K562 (cell line): ENCODE results near the gene PPM1G. TPM values are rescaled to one million over a fixed set of nuclear protein-coding genes. Genes with fewer than 3 reads are reported as not detected.
A peak's percentile ranks its signal among the peaks of the same experiment; 100 is the strongest.

Source experiments
- ESRRA ChIP-seq: fragments of 450-650 bp; IDR thresholded peaks from 2 replicates; pipeline ENCODE4 v1.6.1; 2014; ENCODE audit warnings: low read depth, mild to moderate bottlenecking, moderate library complexity, borderline replicate concordance
- GTF2A2 ChIP-seq: IDR thresholded peaks from 2 replicates; pipeline ENCODE4 v1.6.1; 2016; ENCODE audit warnings: mild to moderate bottlenecking, missing genetic modification characterization, missing compliant biosample characterization
- HDAC3 ChIP-seq: fragments of 450-650 bp; IDR thresholded peaks from 2 replicates; pipeline ENCODE4 v1.6.1; 2018; ENCODE audit warnings: borderline replicate concordance, mild to moderate bottlenecking, moderate library complexity; ENCODE audit not compliant: partially characterized antibody
- MCM7 ChIP-seq, 2 experiments: fragments of 450-650 bp; IDR thresholded peaks; 2 replicates each; pipeline ENCODE4 v1.6.1; 2016 to 2018
- MEF2D ChIP-seq: conservative IDR thresholded peaks from 2 replicates; pipeline ENCODE4 v1.6.1; 2016; ENCODE audit warnings: low read depth, missing genetic modification characterization, missing compliant biosample characterization
- NRF1 ChIP-seq, 2 experiments: fragments of 450-650 bp; IDR thresholded peaks in 1 of 2; conservative IDR thresholded peaks in 1 of 2; 2 replicates each; pipeline ENCODE4 v1.6.1; 2014; ENCODE audit warnings: mild to moderate bottlenecking in 2 of 2
- POLR2B ChIP-seq: fragments of 450-650 bp; IDR thresholded peaks from 2 replicates; pipeline ENCODE4 v1.6.1; 2018; ENCODE audit warnings: low read depth; ENCODE audit not compliant: partially characterized antibody
- POLR2H ChIP-seq: IDR thresholded peaks from 2 replicates; pipeline ENCODE4 v1.6.1; 2016; ENCODE audit warnings: missing genetic modification characterization, low read depth, mild to moderate bottlenecking, control low read depth, missing compliant biosample characterization, moderate library complexity
- TCF7L2 ChIP-seq: fragments of 150-350 bp; IDR thresholded peaks from 2 replicates; pipeline ENCODE4 v1.6.1; 2016; ENCODE audit warnings: low read depth, mild to moderate bottlenecking, low read length, moderate library complexity
- ZNF644 ChIP-seq: fragments of 200-800 bp; sonication (Bioruptor generic); IDR thresholded peaks from 2 replicates; pipeline ENCODE4 v1.6.1; 2016; ENCODE audit warnings: low read depth, missing genetic modification characterization, missing compliant biosample characterization
- ZNF695 ChIP-seq: fragments of 450-650 bp; formaldehyde crosslinking; IDR thresholded peaks from 2 replicates; pipeline ENCODE4 v1.4.0; 2020; ENCODE audit warnings: mild to moderate bottlenecking, moderate library complexity
- ZNF76 ChIP-seq: fragments of 250-450 bp; sonication (Bioruptor Pico); IDR thresholded peaks from 2 replicates; pipeline ENCODE4 v1.4.0; 2020; ENCODE audit warnings: mild to moderate bottlenecking, moderate library complexity, borderline replicate concordance
- ZNF785 ChIP-seq: fragments of 250-450 bp; sonication (Bioruptor Pico); IDR thresholded peaks from 2 replicates; pipeline ENCODE4 v1.4.0; 2020; ENCODE audit warnings: mild to moderate bottlenecking
- polyA plus RNA-seq, 8 experiments: library from polyadenylated mRNA; depleted of rRNA in 4 of 8; stranded (reverse) in 5 of 8; unstranded in 3 of 8; fragments of >200 nt; fragmentation: Nextera tagmentation in 2 of 8; fragmentation: Illumina TruSeq in 1 of 8; extraction: Ambion mirVana in 2 of 8; extraction: Trizol in 1 of 8; gene quantifications; 2 replicates each; pipeline versions ENCODE4 v1.2.1 to v1.2.3, GENCODE V29; 2011 to 2014; ENCODE audit warnings: inconsistent platforms in 1 of 8, missing spikeins in 1 of 8
- total RNA-seq, 7 experiments: library from RNA; depleted of rRNA in 6 of 7; stranded (reverse); fragments of >200 nt in 6 of 7; fragmentation: Illumina TruSeq in 2 of 7; extraction: Trizol in 2 of 7; gene quantifications; 2 replicates each; pipeline versions ENCODE4 v1.2.1 to v1.2.3, GENCODE V29; 2011 to 2021; ENCODE audit warnings: low replicate concordance in 1 of 7
- TF ChIP-seq, protein P1 (sequence below): fragments of 450-650 bp; IDR thresholded peaks from 2 replicates; pipeline ENCODE4 v1.7.0; 2016; ENCODE audit warnings: borderline replicate concordance
- TF ChIP-seq, protein P2 (sequence below): fragments of 450-650 bp; IDR thresholded peaks from 2 replicates; pipeline ENCODE4 v1.6.1; 2018; ENCODE audit not compliant: partially characterized antibody
- TF ChIP-seq, protein P3 (sequence below): fragments of 250-450 bp; sonication (Bioruptor Pico); IDR thresholded peaks from 2 replicates; pipeline ENCODE4 v1.4.0; 2020

The PPM1G gene
- total and polyA plus RNA-seq, 9 of the 15 experiments (the other 6 are each of a cell fraction or from before 2014, with no cell fraction given) = 61.7 to 230 (median 153) TPM

DNA sequence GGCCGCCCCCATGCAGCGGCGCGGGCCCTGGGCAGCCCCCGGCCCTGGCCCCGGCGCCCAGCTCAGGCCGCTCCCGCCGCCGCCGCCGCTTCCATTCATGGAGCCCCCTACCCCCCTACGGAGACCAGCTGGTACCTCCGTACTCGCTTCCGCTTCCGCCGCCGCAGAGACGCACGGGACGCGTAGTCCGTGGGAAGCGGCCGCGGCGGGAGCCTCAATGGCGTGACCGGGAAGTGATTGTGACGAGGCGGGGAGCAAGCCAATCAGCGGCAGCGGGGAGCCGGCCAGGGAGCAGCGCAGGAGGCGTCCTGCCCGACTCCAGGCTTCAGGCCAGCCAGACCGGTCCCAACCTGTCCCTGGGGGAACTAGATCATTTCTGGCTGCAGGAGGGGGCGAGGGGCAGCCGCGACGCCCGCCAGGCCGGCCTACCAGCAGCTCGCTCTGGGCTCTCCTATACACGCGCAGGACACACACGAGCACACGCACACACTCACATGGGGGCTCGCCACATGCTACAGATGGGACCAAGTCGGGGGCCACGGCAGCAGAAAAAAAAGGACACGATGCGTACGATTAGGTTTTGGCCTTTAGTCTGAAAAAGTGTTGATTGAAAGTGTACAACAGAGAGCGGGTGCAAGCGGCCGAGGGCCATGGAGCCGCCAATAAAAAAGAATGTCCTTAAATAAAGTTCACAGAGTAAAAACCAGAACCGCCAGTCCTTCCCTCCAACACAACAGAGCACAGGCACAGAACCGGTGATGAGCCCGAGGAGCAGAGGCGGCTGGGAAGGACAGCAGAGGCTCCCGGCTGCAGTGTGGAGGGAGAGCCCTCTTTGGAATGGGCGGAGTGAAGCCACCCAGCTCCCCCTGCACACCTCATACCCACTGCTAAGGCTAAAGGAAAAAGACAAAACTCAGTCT, 28.5 kb downstream of the PPM1G start, which contains the start of gene ZNF513 (continued):
- TF ChIP-seq, protein P1, sequence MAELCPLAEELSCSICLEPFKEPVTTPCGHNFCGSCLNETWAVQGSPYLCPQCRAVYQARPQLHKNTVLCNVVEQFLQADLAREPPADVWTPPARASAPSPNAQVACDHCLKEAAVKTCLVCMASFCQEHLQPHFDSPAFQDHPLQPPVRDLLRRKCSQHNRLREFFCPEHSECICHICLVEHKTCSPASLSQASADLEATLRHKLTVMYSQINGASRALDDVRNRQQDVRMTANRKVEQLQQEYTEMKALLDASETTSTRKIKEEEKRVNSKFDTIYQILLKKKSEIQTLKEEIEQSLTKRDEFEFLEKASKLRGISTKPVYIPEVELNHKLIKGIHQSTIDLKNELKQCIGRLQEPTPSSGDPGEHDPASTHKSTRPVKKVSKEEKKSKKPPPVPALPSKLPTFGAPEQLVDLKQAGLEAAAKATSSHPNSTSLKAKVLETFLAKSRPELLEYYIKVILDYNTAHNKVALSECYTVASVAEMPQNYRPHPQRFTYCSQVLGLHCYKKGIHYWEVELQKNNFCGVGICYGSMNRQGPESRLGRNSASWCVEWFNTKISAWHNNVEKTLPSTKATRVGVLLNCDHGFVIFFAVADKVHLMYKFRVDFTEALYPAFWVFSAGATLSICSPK = no peak
- no peak for TF ChIP-seq HDAC3
- peak; percentile 82 for TF ChIP-seq POLR2H (tag)
- TF ChIP-seq ZNF644 (tag) = no peak
- TF ChIP-seq GTF2A2 (tag) = no peak
- TF ChIP-seq ESRRA = no peak
- TF ChIP-seq MEF2D (tag) = no peak
- no peak for TF ChIP-seq MCM7 (IDR thresholded peaks at IDR 0.05)
- TF ChIP-seq, protein P2, sequence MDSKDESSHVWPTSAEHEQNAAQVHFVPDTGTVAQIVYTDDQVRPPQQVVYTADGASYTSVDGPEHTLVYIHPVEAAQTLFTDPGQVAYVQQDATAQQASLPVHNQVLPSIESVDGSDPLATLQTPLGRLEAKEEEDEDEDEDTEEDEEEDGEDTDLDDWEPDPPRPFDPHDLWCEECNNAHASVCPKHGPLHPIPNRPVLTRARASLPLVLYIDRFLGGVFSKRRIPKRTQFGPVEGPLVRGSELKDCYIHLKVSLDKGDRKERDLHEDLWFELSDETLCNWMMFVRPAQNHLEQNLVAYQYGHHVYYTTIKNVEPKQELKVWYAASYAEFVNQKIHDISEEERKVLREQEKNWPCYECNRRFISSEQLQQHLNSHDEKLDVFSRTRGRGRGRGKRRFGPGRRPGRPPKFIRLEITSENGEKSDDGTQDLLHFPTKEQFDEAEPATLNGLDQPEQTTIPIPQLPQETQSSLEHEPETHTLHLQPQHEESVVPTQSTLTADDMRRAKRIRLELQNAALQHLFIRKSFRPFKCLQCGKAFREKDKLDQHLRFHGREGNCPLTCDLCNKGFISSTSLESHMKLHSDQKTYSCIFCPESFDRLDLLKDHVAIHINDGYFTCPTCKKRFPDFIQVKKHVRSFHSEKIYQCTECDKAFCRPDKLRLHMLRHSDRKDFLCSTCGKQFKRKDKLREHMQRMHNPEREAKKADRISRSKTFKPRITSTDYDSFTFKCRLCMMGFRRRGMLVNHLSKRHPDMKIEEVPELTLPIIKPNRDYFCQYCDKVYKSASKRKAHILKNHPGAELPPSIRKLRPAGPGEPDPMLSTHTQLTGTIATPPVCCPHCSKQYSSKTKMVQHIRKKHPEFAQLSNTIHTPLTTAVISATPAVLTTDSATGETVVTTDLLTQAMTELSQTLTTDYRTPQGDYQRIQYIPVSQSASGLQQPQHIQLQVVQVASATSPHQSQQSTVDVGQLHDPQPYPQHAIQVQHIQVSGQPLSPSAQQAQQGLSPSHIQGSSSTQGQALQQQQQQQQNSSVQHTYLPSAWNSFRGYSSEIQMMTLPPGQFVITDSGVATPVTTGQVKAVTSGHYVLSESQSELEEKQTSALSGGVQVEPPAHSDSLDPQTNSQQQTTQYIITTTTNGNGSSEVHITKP = peak; percentile 99
- TF ChIP-seq ZNF76 (CRISPR knock-in tag) = 0 out of 2 replicates have a peak, but pooled peaks have one; percentile 55
- TF ChIP-seq ZNF785 (CRISPR knock-in tag) = no peak
- TF ChIP-seq TCF7L2 = peak; percentile 84
- peak; percentile 84 to 87 for TF ChIP-seq NRF1 (conservative IDR thresholded peaks at IDR 0.05 in 1 of 2, IDR thresholded peaks at IDR 0.05 in 1 of 2)
- no peak for TF ChIP-seq ZNF695 (CRISPR knock-in tag)
- TF ChIP-seq POLR2B = peak; percentile 85
- TF ChIP-seq, protein P3, sequence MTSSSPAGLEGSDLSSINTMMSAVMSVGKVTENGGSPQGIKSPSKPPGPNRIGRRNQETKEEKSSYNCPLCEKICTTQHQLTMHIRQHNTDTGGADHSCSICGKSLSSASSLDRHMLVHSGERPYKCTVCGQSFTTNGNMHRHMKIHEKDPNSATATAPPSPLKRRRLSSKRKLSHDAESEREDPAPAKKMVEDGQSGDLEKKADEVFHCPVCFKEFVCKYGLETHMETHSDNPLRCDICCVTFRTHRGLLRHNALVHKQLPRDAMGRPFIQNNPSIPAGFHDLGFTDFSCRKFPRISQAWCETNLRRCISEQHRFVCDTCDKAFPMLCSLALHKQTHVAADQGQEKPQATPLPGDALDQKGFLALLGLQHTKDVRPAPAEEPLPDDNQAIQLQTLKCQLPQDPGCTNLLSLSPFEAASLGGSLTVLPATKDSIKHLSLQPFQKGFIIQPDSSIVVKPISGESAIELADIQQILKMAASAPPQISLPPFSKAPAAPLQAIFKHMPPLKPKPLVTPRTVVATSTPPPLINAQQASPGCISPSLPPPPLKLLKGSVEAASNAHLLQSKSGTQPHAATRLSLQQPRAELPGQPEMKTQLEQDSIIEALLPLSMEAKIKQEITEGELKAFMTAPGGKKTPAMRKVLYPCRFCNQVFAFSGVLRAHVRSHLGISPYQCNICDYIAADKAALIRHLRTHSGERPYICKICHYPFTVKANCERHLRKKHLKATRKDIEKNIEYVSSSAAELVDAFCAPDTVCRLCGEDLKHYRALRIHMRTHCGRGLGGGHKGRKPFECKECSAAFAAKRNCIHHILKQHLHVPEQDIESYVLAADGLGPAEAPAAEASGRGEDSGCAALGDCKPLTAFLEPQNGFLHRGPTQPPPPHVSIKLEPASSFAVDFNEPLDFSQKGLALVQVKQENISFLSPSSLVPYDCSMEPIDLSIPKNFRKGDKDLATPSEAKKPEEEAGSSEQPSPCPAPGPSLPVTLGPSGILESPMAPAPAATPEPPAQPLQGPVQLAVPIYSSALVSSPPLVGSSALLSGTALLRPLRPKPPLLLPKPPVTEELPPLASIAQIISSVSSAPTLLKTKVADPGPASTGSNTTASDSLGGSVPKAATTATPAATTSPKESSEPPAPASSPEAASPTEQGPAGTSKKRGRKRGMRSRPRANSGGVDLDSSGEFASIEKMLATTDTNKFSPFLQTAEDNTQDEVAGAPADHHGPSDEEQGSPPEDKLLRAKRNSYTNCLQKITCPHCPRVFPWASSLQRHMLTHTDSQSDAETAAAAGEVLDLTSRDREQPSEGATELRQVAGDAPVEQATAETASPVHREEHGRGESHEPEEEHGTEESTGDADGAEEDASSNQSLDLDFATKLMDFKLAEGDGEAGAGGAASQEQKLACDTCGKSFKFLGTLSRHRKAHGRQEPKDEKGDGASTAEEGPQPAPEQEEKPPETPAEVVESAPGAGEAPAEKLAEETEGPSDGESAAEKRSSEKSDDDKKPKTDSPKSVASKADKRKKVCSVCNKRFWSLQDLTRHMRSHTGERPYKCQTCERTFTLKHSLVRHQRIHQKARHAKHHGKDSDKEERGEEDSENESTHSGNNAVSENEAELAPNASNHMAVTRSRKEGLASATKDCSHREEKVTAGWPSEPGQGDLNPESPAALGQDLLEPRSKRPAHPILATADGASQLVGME (CRISPR knock-in tag) = 0 out of 2 replicates have a peak, but pooled peaks have one; percentile 37
